Measurements from ENCODE around the gene THAP7. TPM values are rescaled to one million over a fixed set of nuclear protein-coding genes. Genes with fewer than 3 reads are reported as not detected.

THAP7 gene
- total RNA-seq, 2 experiments from 2014 or later: 33.6 to 33.8 TPM

DNA sequence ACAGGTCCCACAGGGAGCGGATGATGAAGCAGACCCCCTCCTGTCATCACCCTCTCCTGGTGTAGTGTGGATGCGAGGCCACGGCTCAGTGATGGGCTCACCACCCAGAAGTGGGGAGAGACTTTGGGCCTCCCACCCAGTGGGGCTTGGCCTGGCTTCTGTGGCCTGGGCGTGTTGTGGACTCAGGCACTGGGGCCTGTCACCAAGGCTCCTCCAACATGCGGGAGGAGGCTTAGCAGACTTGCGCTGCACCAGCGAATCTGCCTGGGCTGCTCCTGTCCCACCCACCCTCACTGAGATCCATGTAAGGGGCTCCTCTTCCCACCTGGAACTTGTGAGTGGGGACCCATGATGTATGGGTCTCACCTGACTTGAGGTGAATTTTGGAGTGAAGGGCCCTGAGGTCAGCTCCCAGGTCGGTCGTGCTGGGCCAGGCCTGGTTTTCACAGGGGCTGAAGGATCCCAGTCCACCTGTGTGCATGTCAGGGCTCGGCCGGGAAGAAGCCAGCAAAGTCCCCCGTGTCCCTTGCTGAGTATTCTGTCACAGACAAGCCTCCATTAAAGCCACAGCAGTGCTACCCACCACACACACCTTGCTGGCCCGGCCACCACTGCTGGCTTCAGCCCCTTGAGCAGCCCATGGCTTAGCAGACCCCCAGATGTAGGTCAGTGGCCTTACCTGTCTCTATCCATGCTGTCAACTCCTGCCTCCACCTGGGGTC lies 4.2 kb downstream of the THAP7 start:
- H3K9me3 Mint-ChIP-seq: no peaks in the 10 kb centered on the region
- H3K36me3 Mint-ChIP-seq: peaks cover 2% of the 10 kb centered on the region
- POLR2A ChIA-PET: interaction anchor here (3.4 kb wide), 1 partner anchor 16 kb away, joined by 23 read pairs; the partner anchor contains the start of gene LZTR1
- H3K4me1 Mint-ChIP-seq: peaks cover 10% of the 10 kb centered on the region
- H3K27ac Mint-ChIP-seq: no peak overlapping the region
- no peak overlapping the region for H3K4me3 Mint-ChIP-seq
- DNase-seq: no peak
- H3K27me3 Mint-ChIP-seq: no peaks in the 10 kb centered on the region
- ATAC-seq (ENCODE audit: low read depth): no peak

DNA sequence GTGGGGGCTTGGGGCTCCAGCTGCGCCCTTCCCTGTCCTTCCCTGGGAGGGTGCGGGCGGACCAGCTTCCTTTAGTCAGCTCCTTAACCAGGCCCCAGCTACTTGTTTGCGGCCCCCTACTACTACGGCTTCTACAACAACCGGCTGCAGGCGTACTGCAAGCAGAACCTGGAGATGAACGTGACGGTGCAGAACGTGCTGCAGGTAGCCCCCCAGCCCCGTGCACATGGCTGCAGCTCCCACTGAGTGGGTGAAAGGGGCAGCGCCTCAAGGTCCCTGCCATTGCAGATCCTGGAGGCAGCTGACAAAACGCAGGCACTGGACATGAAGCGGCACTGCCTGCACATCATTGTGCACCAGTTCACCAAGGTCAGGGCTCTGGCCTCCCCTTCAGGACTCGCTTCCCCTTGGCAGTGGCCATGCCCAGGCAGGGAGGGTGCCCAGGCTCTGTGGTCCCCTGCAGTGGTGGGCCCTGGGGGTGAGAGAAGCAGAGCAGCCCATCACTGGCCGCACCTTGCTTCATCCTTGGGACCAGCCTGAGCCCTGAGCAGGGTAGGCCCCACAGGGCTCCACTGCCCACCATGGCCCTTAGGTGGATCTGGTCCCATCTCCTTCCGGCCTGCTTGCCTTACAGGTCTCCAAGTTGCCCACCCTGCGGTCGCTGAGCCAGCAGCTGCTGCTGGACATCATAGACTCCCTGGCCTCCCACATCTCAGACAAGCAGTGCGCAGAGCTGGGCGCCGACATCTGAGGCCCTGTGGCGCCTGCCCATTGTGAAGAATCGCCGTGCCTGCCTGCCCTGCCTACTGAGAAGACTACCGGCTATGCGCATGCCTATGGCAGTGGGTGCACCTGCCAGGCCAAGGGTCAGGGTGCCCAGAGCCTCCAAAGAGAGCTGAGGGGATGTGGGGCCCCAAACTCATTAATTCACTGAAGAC lies 5.1 kb downstream of the THAP7 start:
- no peak overlapping the region for H3K27ac Mint-ChIP-seq

DNA sequence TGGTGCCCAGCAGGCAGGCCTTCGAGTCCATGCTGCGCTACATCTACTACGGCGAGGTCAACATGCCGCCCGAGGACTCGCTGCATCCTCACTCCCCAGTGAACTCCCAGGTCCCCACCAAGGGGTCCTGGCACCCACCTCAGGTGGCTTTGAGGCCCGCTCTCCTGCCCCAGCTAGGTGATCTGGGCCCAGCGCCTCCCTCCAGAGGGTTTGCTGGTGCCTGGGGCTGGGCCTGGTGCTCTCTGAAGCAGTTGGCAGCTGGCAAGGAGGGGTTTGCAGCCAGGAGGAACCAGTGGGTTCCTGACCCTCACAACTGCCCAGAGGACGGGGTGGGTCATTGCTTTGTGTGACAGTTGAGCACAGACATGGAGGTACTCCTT lies 5.9 kb downstream of the THAP7 start:
- Mint-ChIP-seq H3K9me3 (no peaks in the 10 kb centered on the region), H3K36me3 (no peaks in the 10 kb centered on the region), H3K4me1 (peaks cover 7% of the 10 kb centered on the region), H3K27ac (no peak overlapping the region), H3K4me3 (no peak overlapping the region), H3K27me3 (no peaks in the 10 kb centered on the region)
- POLR2A ChIA-PET: interaction anchor here (1.1 kb wide), 1 partner anchor 14 kb away, joined by 3 read pairs; the partner anchor contains the start of gene LZTR1
- DNase-seq (no peak), ATAC-seq (ENCODE audit: low read depth) (no peak)

More for the DNA sequence above, 5.1 kb downstream of the THAP7 start:
- Mint-ChIP-seq H3K4me1 (peaks cover 10% of the 10 kb centered on the region), H3K36me3 (peaks cover 2% of the 10 kb centered on the region), H3K9me3 (no peaks in the 10 kb centered on the region), H3K27me3 (no peaks in the 10 kb centered on the region), H3K4me3 (no peak overlapping the region)
- ATAC-seq (ENCODE audit: low read depth) (no peak), DNase-seq (no peak)
- POLR2A ChIA-PET: interaction anchor here (1.1 kb wide), 1 partner anchor 15 kb away, joined by 3 read pairs; the partner anchor contains the start of gene LZTR1

DNA sequence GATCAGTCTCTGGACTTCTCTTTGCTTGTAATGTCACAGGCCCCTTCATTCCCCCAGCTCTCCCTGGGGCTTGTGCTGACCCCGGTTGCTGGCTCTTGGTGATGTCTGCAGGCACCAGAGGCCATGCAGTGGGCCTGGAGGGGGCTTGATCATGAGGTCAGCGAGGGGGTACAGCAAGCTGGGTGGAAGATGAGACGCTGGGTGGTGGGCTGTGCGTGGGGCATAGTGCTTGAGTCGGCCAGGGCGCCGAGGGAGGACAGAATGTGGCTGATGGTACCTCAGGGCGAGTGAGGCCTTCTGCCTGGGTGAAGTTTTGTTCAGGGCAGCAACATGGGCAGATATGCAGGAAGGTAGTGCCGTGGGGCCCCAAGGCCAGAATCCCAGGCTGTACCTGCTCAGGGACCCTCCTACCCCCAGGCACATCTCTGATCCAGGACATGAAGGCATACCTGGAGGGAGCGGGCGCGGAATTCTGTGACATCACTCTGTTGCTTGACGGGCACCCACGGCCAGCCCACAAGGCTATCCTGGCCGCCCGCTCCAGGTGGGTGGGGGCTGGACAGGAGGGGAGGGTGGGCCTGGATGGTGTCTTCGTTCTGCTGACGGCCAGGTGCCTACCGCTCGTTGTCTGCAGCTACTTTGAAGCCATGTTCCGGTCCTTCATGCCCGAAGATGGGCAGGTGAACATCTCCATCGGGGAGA lies 6.4 kb downstream of the THAP7 start:
- ATAC-seq (ENCODE audit: low read depth) (no peak), DNase-seq (no peak)
- Mint-ChIP-seq H3K27ac (no peak overlapping the region), H3K36me3 (no peaks in the 10 kb centered on the region), H3K9me3 (no peaks in the 10 kb centered on the region), H3K27me3 (no peaks in the 10 kb centered on the region), H3K4me3 (no peak overlapping the region), H3K4me1 (peaks cover 7% of the 10 kb centered on the region)
- POLR2A ChIA-PET: no interaction called here

DNA sequence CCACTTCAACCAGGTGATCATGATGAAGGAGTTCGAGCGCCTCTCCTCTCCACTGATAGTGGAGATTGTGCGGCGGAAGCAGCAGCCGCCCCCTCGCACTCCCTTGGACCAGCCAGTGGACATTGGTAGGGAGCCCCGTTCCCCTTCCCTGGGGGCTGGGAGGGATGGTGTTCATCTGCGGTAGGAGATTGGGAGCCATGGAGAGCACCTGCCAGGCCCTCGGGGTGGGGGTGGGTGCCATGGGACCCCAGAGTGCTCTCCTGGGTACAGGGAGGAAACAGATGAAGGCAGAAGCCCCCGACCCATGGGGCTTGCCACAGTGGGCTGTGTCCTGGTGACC lies 7.0 kb downstream of the THAP7 start:
- Mint-ChIP-seq H3K4me3 (no peak overlapping the region), H3K4me1 (peaks cover 5% of the 10 kb centered on the region), H3K27ac (no peak overlapping the region), H3K9me3 (no peaks in the 10 kb centered on the region), H3K27me3 (no peaks in the 10 kb centered on the region), H3K36me3 (no peaks in the 10 kb centered on the region)
- no peak for DNase-seq
- ATAC-seq (ENCODE audit: low read depth): no peak
- POLR2A ChIA-PET: no interaction called here

DNA sequence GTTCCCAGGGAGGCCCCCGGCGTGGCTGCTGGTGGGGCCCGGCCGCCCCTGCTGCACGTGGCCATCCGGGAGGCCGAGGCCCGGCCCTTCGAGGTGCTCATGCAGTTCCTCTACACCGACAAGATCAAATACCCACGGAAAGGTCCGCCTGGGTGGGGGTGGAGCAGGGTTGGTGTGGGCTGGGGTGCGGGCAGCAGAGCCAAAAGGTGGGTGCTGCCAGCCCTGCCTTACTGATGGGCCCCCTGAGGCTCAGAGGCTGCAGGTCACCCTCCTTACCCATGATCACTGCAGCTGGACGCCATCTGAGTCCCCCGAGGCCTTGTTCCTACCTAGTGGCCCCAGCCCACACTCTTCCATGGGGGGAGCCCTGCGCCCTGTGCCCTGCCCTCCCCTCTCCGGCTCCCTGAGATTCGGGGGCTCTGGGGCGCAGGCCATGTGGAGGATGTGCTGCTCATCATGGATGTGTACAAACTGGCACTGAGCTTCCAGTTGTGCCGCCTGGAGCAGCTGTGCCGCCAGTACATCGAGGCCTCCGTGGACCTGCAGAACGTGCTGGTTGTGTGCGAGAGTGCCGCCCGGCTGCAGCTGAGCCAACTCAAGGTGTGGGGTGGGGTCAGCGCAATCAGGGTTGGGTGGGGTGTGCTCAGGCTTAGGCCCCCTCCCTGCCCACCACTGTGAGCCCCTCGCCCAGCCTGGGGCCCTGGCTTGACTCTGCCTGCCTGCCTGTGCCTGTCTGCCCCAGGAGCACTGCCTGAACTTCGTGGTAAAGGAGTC lies 7.6 kb downstream of the THAP7 start:
- Mint-ChIP-seq H3K27me3 (no peaks in the 10 kb centered on the region), H3K4me1 (peaks cover 5% of the 10 kb centered on the region), H3K27ac (no peak overlapping the region), H3K4me3 (no peak overlapping the region), H3K36me3 (no peaks in the 10 kb centered on the region), H3K9me3 (no peaks in the 10 kb centered on the region)
- POLR2A ChIA-PET: no interaction called here
- DNase-seq: no peak
- ATAC-seq (ENCODE audit: low read depth): no peak

DNA sequence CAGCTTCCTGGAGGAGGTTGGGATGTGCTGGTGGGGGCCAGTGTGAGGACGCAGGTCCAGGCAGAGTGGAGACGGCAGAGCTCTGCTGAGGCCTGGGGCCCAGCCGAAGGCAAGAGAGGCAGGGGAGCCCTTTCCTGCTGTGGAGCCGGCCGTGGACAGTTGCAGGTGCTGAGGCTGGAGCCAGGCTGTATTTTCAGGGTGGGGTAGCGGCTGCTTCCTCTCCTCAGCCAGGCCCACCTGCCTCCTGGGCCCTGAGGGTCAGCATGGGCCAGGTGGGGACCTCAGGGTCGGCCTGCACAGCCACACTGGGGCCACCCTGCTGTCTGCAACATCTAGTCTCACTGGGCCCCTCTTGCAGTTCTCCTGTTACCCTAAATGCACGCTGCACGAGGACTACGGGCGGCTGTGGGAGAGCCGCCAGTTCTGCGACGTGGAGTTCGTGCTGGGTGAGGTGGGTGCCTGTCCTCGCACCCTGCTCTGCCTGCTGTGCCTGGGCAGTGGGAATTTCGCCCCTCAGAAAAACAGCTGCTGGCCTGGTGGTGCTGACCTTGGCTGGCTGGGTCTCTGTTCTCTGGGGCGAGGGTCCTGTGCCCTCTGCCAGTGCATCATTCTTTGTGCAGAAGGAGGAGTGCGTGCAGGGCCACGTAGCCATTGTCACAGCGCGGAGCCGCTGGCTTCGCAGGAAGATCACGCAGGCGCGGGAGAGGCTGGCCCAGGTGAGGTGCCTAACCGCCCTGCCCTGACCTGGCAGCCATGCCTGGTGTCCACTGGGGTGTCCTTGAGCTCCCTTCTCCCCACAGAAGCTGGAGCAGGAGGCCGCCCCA lies 8.4 kb downstream of the THAP7 start:
- no peaks in the 10 kb centered on the region for H3K36me3 Mint-ChIP-seq
- H3K4me3 Mint-ChIP-seq: no peak overlapping the region
- DNase-seq (no peak), ATAC-seq (ENCODE audit: low read depth) (no peak)
- peaks cover 2% of the 10 kb centered on the region for H3K4me1 Mint-ChIP-seq
- no peaks in the 10 kb centered on the region for H3K27me3 Mint-ChIP-seq
- H3K27ac Mint-ChIP-seq: no peak overlapping the region
- H3K9me3 Mint-ChIP-seq: no peaks in the 10 kb centered on the region
- POLR2A ChIA-PET: no interaction called here

DNA sequence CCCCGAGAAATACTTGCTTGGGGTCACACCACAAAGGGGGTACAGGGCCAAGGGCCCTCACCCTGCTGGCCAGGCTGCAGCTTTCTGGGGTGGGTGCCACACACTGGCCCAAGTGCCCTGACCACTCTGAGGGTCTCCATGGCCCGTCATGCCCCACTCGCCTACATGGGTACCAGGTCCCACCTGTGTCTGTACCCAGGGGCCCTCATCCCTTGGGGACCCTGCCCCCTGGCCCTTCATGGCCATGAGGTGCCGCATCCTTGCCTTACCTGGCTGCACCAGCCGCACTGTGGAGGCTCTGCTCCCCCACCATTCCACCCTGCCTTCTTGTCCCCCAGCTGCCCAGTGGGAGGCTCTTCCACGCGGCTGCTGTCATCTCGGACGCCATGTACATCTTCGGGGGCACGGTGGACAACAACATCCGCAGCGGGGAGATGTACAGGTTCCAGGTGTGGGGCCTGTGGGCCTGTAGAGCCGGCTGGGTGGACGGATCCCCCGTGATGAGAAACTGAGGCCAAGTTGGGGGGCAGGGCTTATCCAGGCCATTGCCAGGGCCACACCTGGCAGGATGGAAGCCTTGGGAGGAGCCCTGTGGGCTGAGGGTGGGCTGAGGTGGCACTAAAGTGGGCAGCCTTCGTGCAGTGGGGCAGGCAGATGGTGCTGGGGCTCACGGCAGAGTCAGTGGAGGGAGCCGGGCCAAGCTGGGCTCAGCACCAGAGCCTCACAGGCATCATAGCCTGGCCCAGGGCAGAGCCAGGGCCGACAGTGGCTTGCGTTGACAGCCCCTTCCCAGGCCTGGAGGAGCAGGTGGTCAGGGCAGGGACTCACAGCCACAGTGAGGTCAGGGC lies 9.2 kb downstream of the THAP7 start:
- H3K4me1 Mint-ChIP-seq: peaks cover 2% of the 10 kb centered on the region
- POLR2A ChIA-PET: no interaction called here
- ATAC-seq (ENCODE audit: low read depth) (no peak), DNase-seq (no peak)
- no peak overlapping the region for H3K27ac Mint-ChIP-seq
- H3K9me3 Mint-ChIP-seq: no peaks in the 10 kb centered on the region
- H3K4me3 Mint-ChIP-seq: no peak overlapping the region
- no peaks in the 10 kb centered on the region for H3K36me3 Mint-ChIP-seq
- no peaks in the 10 kb centered on the region for H3K27me3 Mint-ChIP-seq

DNA sequence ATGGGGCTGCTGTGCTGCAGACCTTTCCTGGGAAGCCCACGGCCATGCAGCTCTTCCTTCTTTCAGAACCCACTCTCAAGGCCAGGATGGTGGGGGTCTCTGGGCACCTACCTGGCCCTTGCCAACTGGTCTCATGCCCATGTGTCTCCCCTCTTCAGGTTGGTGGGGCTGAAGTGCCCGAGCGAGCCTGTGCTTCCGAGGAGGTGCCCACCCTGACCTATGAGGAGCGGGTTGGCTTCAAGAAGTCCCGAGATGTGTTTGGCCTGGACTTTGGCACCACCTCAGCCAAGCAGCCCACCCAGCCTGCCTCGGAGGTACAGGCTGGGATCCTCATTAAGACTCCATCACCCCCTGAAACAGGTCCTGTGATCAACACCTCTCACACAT lies 9.9 kb downstream of the THAP7 start:
- Mint-ChIP-seq H3K36me3 (no peaks in the 10 kb centered on the region), H3K27me3 (no peaks in the 10 kb centered on the region), H3K4me1 (peaks cover 2% of the 10 kb centered on the region), H3K4me3 (no peak overlapping the region), H3K27ac (no peak overlapping the region), H3K9me3 (no peaks in the 10 kb centered on the region)
- no peak for DNase-seq
- no peak for ATAC-seq (ENCODE audit: low read depth)
- POLR2A ChIA-PET: interaction anchor here (2.1 kb wide), 1 partner anchor 10 kb away, joined by 9 read pairs; the partner anchor contains the start of gene LZTR1

DNA sequence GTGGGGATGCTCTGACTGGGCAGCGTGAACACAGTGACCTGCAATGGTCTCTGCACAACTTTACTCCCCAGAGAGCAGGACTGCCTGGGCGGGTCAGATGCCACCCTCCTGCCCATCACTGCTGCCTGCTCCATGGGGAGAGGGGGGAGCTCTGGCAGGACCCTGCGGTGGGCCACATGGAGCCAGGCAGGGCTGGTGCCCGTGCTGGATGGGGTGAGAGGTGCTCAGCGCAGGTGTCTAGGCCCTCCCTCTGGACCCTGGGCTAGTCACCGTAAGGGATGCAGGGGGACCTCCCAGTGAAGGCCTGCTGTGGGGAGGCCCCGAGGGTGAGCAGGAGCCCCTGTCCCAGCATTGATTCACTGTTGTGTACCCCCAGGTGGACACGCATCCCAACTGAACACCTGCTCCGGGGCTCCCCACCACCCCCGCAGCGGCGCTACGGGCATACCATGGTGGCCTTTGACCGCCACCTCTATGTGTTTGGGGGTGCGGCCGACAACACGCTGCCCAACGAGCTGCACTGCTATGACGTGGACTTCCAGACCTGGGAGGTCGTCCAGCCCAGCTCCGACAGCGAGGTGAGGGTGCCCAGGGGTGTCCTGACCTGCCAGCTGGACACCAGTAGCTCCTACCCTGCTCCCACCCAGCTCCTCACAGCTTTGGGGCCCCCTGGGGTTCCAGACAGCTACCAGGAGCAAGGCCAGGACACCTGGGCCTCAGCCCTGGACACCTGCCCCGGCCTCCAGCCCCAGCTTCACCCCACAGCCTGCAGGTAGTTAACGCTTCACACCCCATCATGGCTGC lies 10.5 kb downstream of the THAP7 start:
- H3K27ac Mint-ChIP-seq: no peak overlapping the region
- H3K9me3 Mint-ChIP-seq: no peaks in the 10 kb centered on the region
- DNase-seq (no peak), ATAC-seq (ENCODE audit: low read depth) (no peak)
- no peaks in the 10 kb centered on the region for H3K27me3 Mint-ChIP-seq
- POLR2A ChIA-PET: interaction anchor here (2.1 kb wide), 1 partner anchor 9 kb away, joined by 9 read pairs; the partner anchor contains the start of gene LZTR1
- H3K4me3 Mint-ChIP-seq: no peak overlapping the region
- H3K4me1 Mint-ChIP-seq: peaks cover 2% of the 10 kb centered on the region
- peaks cover 2% of the 10 kb centered on the region for H3K36me3 Mint-ChIP-seq
